ENCODE data around the gene P2RY11.
A peak's percentile ranks its signal among the peaks of the same experiment; 100 is the strongest.

P2RY11 gene

GRCh38 chr19:10141479-10141878 is 30.0 kb downstream of the P2RY11 start:
- ChIA-PET CTCF (interaction anchor here (0.6 kb wide), 1 partner anchor 53 kb away, joined by 3 read pairs; the partner anchor contains the start of gene DNMT1), POLR2A (ENCODE audit: low non-redundant PET) (no interaction called here)
- no peak overlapping the region for H3K27ac ChIP-seq
- no peak for TF ChIP-seq CTCF (conservative IDR thresholded peaks at IDR 0.05; ENCODE audit: low read depth)
- no peak for DNase-seq (ENCODE audit: low spot score)

DNA sequence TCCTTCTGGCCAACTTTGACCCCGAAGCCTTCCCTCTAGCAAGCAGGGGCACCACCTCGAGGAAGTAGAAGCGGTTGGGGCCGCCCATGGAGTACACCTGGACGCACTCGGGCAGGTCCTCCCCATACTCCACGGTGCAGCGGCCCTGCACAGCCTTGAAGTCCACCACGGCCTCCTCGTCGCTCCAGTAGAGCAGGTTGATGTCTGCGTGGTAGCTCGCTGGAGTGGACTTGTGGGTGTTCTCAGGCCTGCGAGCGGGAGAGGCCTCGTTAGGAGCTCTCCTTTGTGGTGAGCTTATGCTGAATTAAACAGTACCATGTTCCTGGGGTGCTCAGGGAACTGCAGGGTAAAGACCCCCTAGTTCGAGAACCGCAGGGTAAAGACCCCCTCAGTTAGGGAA is 30.5 kb downstream of the P2RY11 start:
- TF ChIP-seq CTCF (conservative IDR thresholded peaks at IDR 0.05; ENCODE audit: low read depth), result no peak
- ChIA-PET POLR2A (ENCODE audit: low non-redundant PET) (no interaction called here), CTCF (interaction anchor here (0.6 kb wide), 1 partner anchor 52 kb away, joined by 3 read pairs; the partner anchor contains the start of gene DNMT1)
- 0 out of 2 replicates have a peak overlapping the region, but pooled peaks have one; percentile 9 for H3K27ac ChIP-seq
- no peak for DNase-seq (ENCODE audit: low spot score)

- no peak overlapping the region for H3K27ac ChIP-seq
- TF ChIP-seq CTCF (conservative IDR thresholded peaks at IDR 0.05; ENCODE audit: low read depth), result no peak
- DNase-seq (ENCODE audit: low spot score), result no peak
- ChIA-PET CTCF (no interaction called here), POLR2A (ENCODE audit: low non-redundant PET) (no interaction called here)
Observed at GRCh38 chr19:10142701-10143375, 31.3 kb downstream of the P2RY11 start.

DNA sequence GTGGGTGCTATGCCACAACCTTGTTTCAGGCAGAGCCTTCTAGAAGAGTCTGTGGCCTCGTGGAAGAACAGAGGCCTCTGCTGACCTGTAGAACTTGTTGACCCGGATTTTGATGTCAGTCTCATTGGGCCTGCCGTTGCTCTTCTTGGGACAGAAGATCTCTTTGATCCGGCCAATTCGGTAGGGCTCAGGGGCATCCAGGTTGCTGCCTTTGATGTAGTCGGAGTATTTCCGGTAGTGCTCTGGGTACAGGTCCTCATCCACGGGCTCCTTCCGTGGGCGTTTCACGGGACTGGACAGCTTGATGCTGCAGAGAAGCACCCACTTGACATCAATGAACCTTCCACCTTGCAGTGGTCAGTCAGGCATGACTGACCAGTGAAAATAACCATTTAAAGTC is 32.2 kb downstream of the P2RY11 start:
- ChIA-PET CTCF (no interaction called here), POLR2A (ENCODE audit: low non-redundant PET) (no interaction called here)
- no peak for TF ChIP-seq CTCF (conservative IDR thresholded peaks at IDR 0.05; ENCODE audit: low read depth)
- DNase-seq (ENCODE audit: low spot score), result no peak
- no peak overlapping the region for H3K27ac ChIP-seq

- TF ChIP-seq CTCF (conservative IDR thresholded peaks at IDR 0.05; ENCODE audit: low read depth), result no peak
- POLR2A ChIA-PET (ENCODE audit: low non-redundant PET), result interaction anchor here (0.5 kb wide), 1 partner anchor 1470 kb away, joined by 11 read pairs; no protein-coding TSS in a partner anchor
- CTCF ChIA-PET, result no interaction called here
- H3K27ac ChIP-seq, result no peak overlapping the region
- no peak for DNase-seq (ENCODE audit: low spot score)
Observed at GRCh38 chr19:10144361-10144760, 32.9 kb downstream of the P2RY11 start.

GRCh38 chr19:10145031-10145430 is 33.5 kb downstream of the P2RY11 start:
- TF ChIP-seq CTCF (conservative IDR thresholded peaks at IDR 0.05; ENCODE audit: low read depth), result no peak
- H3K27ac ChIP-seq, result no peak overlapping the region
- POLR2A ChIA-PET (ENCODE audit: low non-redundant PET), result no interaction called here
- no peak for DNase-seq (ENCODE audit: low spot score)
- CTCF ChIA-PET, result no interaction called here

All from RWPE1 (cell line).